Skin of body (tissue), 2 donors: ENCODE results near the gene AKAP17A. TPM values are rescaled to one million over a fixed set of nuclear protein-coding genes. Genes with fewer than 3 reads are reported as not detected.
"Not testable (repeated sequence)": the region's sequence is repeated elsewhere in the genome, so short reads cannot be mapped to it uniquely, and the experiment has no call there.

Experiments
- DNase-seq: peaks from one replicate; lab custom pipeline; 2025; lab: John Stamatoyannopoulos, UW
- total RNA-seq: library from RNA; depleted of rRNA; stranded (reverse); fragments of >200 nt; gene quantifications from one replicate; pipeline ENCODE4 v1.2.3, GENCODE V29; 2014

AKAP17A gene, protein sequence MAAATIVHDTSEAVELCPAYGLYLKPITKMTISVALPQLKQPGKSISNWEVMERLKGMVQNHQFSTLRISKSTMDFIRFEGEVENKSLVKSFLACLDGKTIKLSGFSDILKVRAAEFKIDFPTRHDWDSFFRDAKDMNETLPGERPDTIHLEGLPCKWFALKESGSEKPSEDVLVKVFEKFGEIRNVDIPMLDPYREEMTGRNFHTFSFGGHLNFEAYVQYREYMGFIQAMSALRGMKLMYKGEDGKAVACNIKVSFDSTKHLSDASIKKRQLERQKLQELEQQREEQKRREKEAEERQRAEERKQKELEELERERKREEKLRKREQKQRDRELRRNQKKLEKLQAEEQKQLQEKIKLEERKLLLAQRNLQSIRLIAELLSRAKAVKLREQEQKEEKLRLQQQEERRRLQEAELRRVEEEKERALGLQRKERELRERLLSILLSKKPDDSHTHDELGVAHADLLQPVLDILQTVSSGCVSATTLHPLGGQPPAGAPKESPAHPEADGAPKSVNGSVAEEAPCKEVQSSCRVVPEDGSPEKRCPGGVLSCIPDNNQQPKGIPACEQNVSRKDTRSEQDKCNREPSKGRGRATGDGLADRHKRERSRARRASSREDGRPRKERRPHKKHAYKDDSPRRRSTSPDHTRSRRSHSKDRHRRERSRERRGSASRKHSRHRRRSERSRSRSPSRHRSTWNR
- total RNA-seq = 20.1 TPM

DNA sequence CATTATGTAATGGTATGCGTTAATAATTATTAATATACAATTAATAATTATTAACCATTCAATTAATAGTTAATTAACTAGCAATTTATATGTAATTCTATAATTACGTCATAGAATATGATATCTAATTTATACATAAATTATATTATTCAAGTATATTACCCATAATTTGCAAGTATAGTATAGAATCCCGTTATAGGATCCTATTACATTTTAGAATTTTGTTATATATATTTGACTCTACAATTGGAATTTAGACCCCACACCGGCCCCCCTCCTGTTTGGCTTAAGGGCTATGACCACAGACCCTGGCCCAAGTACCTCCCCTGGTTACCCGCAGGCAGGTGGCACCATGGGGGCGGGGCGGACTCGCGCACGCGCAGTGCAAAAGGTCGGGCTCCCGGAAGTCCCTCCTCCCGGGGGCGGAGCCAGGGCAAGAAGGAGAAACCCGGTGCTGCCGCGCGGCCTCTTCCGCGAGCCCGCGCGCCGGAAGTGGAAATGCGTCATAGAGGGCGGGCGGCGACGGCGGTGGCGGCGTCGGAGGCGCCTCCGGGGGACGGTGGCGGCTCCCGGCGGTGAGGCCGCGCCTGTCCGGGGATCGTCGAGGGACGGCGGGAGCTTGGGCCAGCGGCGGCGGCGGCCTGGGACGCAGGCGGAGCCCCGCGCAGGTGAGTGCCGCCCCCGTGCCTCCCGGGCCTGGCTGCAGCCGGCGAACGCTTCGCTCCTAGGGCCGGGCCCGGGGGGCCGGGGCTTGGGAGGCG lies at the start of gene AKAP17A:
Gene AKAP17A (plus strand): TSS at position 503 of the 761 bp plus-strand sequence. CDS start 1,859 bp downstream, outside the sequence.
- peak; percentile 70 for DNase-seq

DNA sequence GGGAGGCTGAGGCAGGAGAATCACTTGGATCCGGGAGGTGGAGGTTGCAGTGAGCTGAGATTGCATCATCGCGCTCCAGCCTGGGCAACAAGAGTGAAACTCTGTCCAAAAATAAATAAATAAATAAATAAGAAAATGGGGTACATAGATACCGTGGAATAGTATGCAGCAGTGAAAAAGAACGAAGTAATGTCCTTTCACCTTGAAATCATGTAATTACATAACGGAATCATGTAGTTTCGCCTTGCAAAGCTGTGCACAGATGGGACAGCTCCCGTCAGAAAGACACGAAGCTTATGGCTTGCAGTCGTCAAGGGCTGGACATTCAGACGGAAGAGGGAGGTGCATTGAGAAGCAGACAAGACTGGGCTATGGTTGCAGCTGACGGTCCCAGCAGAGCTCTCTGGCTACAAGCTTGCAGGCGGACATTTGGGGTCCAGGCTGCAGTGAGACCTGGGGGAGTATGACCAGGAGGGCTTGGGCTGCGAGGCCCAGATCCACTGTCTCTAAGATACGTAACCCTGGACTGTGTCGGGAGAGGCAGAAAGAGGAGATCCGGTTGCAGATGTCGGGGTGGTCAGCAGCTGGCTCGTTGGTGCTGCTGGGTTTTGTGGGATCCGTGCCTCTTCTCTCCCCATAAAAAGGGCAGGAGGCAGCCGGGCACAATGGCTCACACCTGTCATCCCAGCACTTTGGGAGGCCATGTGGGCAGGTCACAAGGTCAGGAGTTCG lies 48.2 kb upstream of the AKAP17A start:
- DNase-seq = no peak

DNA sequence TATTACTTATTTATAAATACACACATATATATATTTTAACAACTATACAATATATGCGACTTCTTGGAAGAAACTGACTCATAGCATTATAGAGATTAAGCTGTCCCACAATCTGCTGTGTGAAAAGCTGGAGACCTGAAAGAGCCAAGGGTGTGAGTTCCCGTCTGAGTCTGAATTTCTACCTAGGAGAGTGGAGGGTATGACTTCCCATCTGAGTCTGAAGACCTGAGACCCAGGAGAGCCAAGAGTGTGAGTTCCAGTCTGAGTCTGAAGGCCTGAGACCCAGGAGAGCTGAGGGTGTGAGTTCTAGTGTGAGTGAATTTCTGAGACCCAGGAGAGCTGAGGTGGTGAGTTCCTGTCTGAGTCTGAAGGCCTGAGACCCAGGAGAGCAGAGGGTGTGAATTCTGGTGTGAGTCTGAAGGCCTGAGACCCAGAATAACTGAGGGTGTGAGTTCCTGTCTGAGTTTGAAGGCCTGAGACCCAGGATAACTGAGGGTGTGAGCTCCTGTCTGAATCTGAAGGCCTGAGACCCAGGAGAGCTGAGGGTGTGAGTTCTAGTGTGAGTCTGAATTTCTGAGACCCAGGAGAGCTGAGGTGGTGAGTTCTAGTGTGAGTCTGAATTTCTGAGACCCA lies 45.5 kb upstream of the AKAP17A start:
- no peak for DNase-seq

DNA sequence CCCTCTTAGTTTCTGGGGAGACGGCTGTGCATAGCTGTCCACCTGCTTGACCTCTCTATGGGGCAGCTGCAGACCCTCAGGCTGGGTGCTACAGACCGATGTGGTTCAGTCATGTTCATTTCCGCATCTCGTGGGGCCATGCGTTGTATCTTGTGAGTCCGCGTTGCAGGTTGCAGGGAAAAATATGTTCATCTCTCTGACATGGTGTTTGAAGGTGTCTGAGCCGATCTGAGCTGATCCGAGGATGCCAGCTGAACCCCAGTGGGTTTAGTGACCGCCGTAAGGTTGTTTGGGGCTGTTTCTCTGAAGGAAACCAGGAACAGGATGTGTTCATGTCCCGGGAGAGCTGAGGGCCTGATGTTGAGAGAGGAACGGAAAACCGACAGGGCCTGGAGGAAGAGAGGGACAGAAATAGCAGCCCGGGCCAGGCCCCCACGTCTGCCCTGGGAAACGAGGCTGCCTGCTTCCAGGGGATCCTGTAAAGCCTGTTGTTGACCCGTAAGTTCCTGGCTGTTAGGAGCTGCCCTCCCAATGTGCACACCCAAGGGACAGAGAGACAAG lies 44.6 kb upstream of the AKAP17A start:
- peak; percentile 2 for DNase-seq

DNA sequence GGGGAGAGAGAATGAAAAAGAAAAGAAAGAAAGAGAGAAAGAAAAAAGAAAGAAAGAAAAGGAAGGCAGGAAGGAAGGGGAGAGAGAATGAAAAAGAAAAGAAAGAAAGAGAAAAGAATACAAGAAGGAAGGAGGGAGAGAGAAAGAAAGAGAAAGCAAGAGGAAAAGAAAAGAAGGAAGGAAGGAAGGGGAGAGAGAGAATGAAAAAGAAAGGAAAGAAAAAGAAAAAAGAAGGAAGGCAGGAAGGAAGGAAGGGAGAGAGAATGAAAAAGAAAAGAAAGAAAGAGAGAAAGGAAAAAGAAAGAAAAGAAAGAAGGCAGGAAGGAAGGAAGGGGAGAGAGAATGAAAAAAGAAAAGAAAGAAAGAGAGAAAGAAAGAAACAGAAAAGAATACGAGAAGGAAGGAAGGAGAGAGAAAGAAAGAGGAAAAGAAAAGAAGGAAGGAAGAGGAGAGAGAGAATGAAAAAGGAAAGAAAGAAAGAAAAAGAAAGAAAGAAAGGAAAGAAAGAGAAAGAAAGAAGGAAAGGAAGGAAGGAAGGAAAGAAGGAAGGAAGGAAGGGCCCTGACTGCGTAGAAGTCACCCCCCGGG lies 39.4 kb upstream of the AKAP17A start:
- no peak for DNase-seq

DNA sequence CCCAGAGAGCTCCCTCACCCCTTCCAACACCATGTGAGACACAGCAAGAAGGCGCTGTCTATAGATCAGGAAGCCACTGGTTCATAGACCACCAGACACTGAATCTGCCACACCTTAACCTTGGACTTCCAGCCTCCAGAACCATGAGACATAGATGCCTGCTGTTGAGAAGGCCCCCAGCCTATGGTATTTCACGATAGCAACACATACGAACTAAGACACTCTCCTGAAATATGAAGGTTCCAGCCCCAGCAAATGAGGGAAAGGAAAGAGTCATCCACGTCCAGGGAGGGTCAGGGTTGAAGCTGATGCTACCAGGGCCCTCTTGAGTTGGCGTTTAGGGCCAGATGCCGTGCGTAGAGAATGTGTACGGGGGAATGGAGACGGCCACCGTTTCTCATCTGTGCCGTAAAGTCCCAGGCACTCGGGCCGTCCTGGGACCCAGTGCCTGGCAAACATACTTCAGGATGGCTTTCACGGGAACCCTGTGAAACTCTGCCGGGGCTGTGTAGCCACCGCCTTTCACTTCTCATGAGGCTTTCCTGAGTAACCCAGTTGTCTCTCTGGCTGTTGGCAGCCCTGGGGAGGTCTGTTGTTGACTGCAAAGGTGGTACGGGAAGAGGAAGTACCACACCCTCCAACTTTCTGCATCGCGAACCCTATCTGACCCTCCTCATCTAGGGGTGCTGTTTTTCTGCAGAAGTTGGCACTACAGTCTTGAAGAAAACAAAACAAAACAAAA lies 36.8 kb upstream of the AKAP17A start:
- no peak for DNase-seq

DNA sequence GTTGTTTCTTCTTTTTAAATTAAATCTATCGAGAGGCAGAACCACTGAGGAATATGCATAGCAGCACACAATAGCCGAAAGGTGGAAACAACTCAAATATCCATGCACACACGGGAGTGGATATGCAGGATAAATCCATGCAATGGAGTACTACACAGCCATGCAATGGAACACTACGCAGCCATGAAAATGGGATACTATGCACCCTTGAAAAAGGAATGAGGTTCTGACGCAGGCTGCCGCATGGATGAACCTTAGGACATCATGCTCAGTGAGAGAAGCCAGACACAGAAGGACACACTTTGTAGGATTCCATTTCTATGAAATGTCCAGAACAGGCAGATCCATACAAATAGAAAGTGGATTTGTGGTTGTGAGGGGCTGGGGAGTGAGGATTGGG lies 36.0 kb upstream of the AKAP17A start:
- DNase-seq = no peak

DNA sequence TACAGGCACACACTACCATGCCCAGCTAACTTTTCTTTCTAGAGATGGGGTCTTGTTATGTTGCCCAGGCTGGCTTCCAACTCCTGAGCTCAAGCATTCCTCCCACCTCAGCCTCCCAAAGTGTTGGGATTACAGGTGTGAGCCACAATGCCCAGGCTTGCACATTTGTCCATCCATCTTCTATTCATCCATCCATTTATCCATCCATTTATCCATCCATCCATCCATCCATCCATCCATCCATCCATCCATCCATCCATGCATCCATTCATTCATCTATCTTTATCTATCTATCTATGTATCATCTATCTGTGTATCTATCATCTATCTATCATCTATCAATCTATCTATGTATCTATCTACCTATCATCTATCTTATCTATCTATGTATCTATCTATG lies 34.0 kb upstream of the AKAP17A start:
- not testable (repeated sequence) for DNase-seq

DNA sequence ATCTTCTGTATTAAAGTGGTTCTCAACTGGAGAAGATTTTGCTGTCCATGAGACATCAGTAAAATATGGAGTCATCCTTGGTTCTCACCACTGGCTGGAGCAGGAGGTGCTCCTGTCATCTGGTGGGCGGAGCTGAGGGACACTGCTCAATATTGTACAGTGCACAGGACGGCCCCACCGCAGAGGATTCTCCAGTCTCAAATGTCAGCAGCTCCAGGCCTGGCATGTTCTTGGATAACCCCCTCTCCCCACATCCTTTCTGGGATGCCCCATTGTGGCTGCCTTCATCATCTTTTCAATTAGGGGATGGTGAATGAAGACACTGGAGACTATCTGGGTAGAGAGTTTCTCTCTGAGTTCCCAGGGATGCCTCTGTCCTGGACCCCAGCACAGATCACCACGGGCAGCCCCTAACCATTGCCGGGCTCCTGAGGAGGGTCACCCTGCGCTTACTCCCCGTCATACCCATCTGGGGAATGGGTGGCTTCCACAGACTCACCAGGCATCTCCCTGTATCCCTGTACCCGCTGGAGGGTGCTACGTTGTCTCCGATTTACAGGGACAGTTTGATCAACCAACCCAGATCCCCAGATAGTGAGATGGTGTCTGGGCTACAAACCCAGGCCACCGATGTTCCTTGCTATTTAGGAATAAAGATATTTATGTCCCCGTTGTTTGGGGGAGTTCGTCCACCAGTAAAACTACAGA lies 32.5 kb upstream of the AKAP17A start:
- DNase-seq = no peak

DNA sequence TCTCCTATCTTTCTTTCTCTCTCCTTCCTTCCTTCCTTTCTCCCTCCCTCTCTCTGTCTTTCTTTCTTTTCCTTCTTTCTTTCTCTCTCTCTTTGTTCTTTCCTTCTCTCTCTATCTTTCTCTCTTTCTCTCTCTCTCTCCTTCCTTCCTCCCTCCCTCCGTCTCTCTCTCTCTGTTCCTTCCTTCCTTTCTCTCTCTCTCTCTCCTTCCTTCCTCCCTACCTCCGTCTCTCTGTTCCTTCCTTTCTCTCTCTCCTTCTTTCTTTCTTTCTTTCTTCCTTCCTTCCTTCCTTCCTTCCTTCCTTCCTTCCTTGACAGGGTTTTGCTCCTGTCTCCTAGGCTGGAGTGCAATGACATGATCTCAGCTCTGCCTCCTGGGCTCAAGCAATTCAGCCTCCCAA lies 30.2 kb upstream of the AKAP17A start:
- no peak for DNase-seq

DNA sequence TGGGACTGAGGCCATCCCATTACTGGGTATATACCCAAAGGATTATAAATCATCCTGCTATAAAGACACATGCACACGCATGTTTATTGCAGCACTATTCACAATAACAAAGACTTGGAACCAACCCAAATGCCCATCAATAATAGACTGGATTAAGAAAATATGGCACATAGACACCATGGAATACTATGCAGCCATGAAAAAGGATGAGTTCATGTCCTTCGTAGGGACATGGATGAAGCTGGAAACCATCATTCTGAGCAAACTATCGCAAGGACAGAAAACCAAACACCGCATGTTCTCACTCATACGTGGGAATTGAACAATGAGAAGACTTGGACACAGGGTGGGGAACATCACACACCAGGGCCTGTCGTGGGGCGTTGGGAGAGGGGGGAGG lies 27.3 kb upstream of the AKAP17A start:
- DNase-seq = not testable (repeated sequence)

DNA sequence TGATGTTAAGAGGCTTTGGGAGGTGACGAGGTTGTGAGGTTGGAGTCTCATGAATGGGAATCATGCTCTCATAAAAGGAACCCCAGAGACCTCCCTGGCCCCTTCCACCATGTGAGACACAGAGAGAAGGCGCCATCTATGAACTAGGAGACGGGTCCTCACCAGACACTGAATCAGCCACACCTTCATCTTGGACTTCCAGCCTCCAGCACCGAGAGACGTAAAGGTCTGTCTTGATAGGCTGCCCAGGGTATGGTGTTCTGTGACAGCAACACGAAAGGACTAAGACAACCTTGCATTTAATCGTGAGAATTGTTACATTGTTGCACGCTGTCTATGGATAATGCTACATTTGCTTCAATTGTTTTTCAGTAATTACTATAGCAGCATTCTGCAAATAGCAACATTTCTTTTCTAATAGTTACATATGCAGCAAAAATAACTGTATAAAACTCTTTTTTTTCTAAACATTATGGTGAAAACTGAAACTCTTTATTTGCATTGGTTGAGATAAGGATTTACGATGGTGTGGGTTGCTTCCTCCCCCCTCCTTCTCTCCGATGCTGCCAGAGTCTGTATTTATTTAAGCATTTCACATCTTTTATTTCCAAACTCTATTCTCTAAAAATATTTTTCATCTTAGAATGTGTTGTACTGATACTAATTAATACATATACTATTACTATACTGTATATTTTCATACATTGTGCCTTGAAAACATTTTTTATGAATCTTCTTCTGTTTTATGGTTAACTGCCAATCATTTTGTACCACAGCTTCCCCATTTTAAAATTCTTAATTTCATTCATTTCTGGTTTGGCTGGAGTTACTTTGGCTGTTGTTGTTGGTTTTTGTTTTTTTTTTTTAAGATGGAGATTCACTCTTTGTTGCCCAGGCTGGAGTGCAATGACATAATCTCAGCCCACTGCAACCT lies 26.4 kb upstream of the AKAP17A start:
- DNase-seq = no peak

DNA sequence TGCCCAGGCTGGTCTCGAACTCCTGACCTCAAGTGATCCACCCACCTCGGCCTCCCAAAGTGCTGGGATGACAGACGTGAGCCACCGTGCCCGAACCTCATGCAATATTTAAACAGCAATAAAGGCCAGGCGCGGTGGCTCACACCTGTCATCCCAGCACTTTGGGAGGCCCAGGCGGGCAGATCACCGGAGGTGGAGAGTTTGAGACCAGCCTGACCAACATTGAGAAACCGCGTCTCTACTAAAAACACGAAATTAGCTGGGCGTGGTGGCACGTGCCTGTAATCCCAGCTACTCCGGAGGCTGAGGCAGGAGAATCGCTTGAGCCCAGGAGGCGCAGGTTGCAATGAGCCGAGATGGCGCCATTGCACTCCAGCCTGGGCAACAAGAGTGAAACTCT lies 17.2 kb upstream of the AKAP17A start:
- not testable (repeated sequence) for DNase-seq

DNA sequence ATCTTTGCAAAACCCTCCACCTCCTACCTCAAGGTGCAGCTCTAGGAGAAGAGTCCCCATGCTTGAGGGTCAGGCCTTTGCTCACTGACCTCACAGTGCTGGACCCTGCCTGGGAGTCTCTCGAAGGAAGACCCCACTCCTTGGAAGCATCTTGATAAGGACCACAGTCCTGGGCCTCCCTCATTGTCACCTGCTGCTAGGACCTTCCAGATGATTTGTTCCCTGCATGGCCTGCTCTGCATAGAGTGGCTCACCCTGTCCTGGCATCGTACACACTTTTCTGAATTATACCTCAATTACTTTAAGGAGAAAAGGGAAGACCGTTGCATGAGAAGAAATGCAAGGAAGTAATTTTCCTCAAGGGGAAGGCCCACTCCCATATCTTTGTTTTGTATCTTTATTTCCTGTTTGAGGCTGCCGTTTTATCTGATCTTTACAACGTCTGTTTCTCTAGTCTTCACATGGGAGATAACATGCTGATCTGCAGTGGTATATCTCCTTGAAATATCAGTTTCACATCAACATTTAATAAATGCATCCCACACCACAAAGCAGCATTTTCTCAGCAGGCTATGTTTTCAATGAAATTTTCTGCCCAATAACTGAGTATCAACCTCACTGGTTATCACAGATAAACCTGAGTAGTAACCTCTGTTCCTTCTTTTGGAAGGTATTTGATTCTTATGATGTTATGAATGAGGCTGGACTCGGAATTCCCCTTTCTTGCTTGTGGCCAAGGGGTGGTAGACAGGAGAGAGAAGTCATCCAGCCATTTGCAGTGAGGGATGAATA lies 15.0 kb upstream of the AKAP17A start:
- no peak for DNase-seq

DNA sequence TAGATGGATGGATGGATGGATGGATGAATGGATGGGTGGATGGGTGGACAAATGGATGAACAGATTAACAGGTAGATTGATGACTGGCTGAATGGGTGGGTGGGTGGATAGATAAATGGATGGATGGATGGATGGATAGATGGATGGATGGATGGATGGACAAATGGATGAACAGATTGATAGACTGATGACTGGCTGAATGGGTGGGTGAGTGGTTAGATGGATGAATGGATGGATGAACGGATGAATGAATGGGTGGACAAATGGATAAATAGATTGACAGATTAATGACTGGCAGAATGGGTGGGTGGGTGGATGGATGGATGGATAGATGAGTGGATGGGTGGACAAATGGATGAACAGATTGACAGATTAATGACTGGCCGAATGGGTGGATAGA lies 13.6 kb upstream of the AKAP17A start:
- DNase-seq = no peak

DNA sequence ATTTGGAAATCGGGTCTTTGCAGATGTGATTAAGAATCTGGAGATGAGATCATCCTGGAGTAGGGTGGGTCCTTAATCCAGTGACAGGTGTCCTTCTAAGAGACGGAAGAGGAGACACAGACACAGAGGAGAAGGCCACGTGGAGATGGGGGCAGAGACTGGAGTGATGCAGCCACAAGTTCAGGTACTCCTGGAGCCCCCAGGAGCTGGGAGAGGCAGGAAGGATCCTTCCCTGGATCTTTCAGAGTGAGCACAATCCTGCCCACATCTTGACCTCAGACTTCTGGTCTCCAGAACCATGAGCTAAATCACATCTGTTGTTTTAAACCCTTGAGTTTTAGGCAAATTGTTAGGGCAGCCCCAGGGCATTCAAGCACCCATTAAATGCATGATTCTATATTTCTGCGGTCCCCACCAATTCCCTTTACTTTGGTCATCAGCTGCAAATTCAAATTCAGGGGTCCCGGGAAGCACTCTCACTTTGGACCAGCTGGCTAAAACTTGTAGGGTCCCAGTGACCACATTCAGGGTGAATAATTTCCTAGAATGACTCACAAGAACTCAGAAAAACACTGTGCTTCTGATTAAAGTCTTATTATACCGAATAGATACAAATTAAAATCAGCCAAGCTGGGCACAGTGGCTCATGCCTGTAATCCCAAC lies 12.8 kb upstream of the AKAP17A start:
- no peak for DNase-seq
